Cardiac muscle cell (in vitro differentiated cells and primary cell): ENCODE measurements around the gene EPN3. TPM values are rescaled to one million over a fixed set of nuclear protein-coding genes. Genes with fewer than 3 reads are reported as not detected.

ENCODE experiments used
- DNase-seq, 2 donors: peaks; one replicate each; pipeline versions ENCODE4 v3.0.0 to v3.0.0-alpha.2; 2010 to 2017; ENCODE audit warnings: low read depth in 1 of 2, low spot score in 1 of 2
- H3K27ac ChIP-seq: fragments of 200-600 bp; sonication (generic); 2 replicates; pipeline ENCODE4 v1.5.1; 2016
- H3K27me3 ChIP-seq: fragments of 200-600 bp; sonication (generic); 2 replicates; pipeline ENCODE4 v1.6.0; 2016; ENCODE audit warnings: control low read depth
- H3K36me3 ChIP-seq: fragments of 200-600 bp; sonication (generic); 2 replicates; pipeline ENCODE4 v1.5.1; 2016; ENCODE audit warnings: control low read depth
- H3K4me1 ChIP-seq: fragments of 200-600 bp; sonication (generic); 2 replicates; pipeline ENCODE4 v1.8.1; 2017; ENCODE audit warnings: low read depth, mild to moderate bottlenecking, mixed run types
- H3K4me3 ChIP-seq: fragments of 200-600 bp; sonication (generic); 2 replicates; pipeline ENCODE4 v1.5.1; 2016; ENCODE audit warnings: mild to moderate bottlenecking
- H3K9me3 ChIP-seq: fragments of 200-600 bp; sonication (generic); 2 replicates; pipeline ENCODE4 v1.5.1; 2017; ENCODE audit warnings: low read depth, mild to moderate bottlenecking, control low read depth
- CTCF ChIP-seq: IDR thresholded peaks from 2 replicates; pipeline ENCODE4 v1.5.1; 2012; ENCODE audit warnings: low read depth, mild to moderate bottlenecking, low read length
- polyA plus RNA-seq: library from polyadenylated mRNA; unstranded; fragments of >200 nt; fragmentation: Nextera tagmentation; extraction: Ambion mirVana; gene quantifications from 2 replicates; pipeline ENCODE4 v1.2.1, GENCODE V29; 2016
- total RNA-seq: library from RNA; depleted of rRNA; stranded (reverse); fragments of >200 nt; gene quantifications from 2 replicates; pipeline ENCODE4 v1.2.3, GENCODE V29; 2016

The EPN3 gene
- total and polyA plus RNA-seq, 2 experiments from 2014 or later: 1.9 to 3.1 TPM

- Histone ChIP-seq H3K9me3 (no peaks in the 10 kb centered on the region), H3K4me1 (peaks cover 12% of the 10 kb centered on the region), H3K27me3 (peaks cover 48% of the 10 kb centered on the region), H3K27ac (no peak overlapping the region), H3K36me3 (no peaks in the 10 kb centered on the region), H3K4me3 (peak overlapping the region; percentile 64)
- no peak for DNase-seq
- TF ChIP-seq CTCF: no peak
These were observed 26.0 kb downstream of the EPN3 start for GRCh38 chr17:50558581-50558940.

- H3K36me3 ChIP-seq: no peaks in the 10 kb centered on the region
- peak in 1 of 2 donors; percentile 61 for DNase-seq
- H3K9me3 ChIP-seq: no peaks in the 10 kb centered on the region
- TF ChIP-seq CTCF: no peak
- H3K4me3 ChIP-seq: peak overlapping the region; percentile 64
- no peak overlapping the region for H3K27ac ChIP-seq
- peaks cover 17% of the 10 kb centered on the region for H3K4me1 ChIP-seq
- peaks cover 50% of the 10 kb centered on the region for H3K27me3 ChIP-seq
These were observed 26.5 kb downstream of the EPN3 start for GRCh38 chr17:50558941-50559614.

- peak overlapping the region; percentile 64 for H3K4me3 ChIP-seq
- peaks cover 50% of the 10 kb centered on the region for H3K27me3 ChIP-seq
- peaks cover 23% of the 10 kb centered on the region for H3K4me1 ChIP-seq
- peak; percentile 69 to 81 for DNase-seq
- H3K27ac ChIP-seq: no peak overlapping the region
- TF ChIP-seq CTCF: no peak
- H3K9me3 ChIP-seq: no peaks in the 10 kb centered on the region
- no peaks in the 10 kb centered on the region for H3K36me3 ChIP-seq
These were observed 27.2 kb downstream of the EPN3 start for GRCh38 chr17:50559674-50560184.

- Histone ChIP-seq H3K9me3 (no peaks in the 10 kb centered on the region), H3K4me3 (peak within 1 kb of the TSS; percentile 64), H3K4me1 (peaks cover 29% of the 10 kb centered on the region), H3K36me3 (no peaks in the 10 kb centered on the region), H3K27me3 (peaks cover 50% of the 10 kb centered on the region), H3K27ac (no peak within 1 kb of the TSS)
- DNase-seq: peak; percentile 92 to 96
- TF ChIP-seq CTCF: no peak
These were observed 27.8 kb downstream of the EPN3 start, which contains the start of gene CACNA1G for GRCh38 chr17:50560185-50560824. Gene CACNA1G, plus strand, starts transcription at chr17:50560715. Its CDS starts 745 bp downstream, at chr17:50561460.

GRCh38 chr17:50560931-50561745 lies 28.6 kb downstream of the EPN3 start:
- Histone ChIP-seq H3K4me1 (peaks cover 33% of the 10 kb centered on the region), H3K36me3 (no peaks in the 10 kb centered on the region), H3K4me3 (peak overlapping the region; percentile 64), H3K27ac (no peak overlapping the region), H3K9me3 (no peaks in the 10 kb centered on the region), H3K27me3 (peaks cover 50% of the 10 kb centered on the region)
- no peak for TF ChIP-seq CTCF
- peak in 1 of 2 donors; percentile 56 for DNase-seq
